ENCODE data around the gene PARM1. TPM values are rescaled to one million over a fixed set of nuclear protein-coding genes. Genes with fewer than 3 reads are reported as not detected.

The PARM1 gene
- total and polyA plus RNA-seq, 2 of the 4 experiments (the other 2 are of a cell fraction): 0.07 to 0.18 TPM

DNA sequence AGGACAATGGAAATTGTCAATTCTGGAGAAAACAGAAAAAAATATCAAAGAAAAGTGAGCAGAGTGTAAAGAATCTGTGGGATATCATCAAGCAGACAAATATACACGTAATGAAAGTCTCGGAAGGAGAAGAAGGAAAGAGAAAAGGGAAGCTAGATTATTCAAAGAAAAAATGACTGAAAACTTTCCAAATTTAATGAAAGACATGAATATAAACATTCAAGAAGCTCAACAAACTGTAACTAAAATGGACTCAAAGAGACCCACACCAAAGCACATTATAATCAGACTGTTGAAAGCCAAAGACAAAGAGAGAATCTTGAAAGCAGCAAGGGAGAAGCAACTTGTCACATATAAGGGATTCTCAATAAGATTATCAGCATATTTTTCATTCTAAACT lies 28.3 kb downstream of the PARM1 start:
- no TSS peak for BruUV-seq (replicated peaks)
- ChIA-PET POLR2A (ENCODE audit: unreplicated experiment) (no interaction called here), CTCF (no interaction called here)
- Histone ChIP-seq H4K91ac (ENCODE audit: insufficient read depth, low read depth, low read length) (no peak overlapping the region), H3K9me1 (ENCODE audit: insufficient read depth, low read length) (no peaks in the 10 kb centered on the region), H3K36me3 (ENCODE audit: control insufficient read depth, insufficient read depth, low read length) (no peaks in the 10 kb centered on the region), H3K4me3 (ENCODE audit: insufficient read depth, low read depth, low read length) (no peak overlapping the region), H4K5ac (ENCODE audit: low read depth, low read length) (no peak overlapping the region), H3K79me1 (ENCODE audit: low read depth in 1 of 2, low read length in 2 of 2) (no peaks in the 10 kb centered on the region), H4K8ac (ENCODE audit: low read depth in 2 of 2, low read length in 2 of 2) (no peak overlapping the region), H3K9ac (ENCODE audit: low read depth, low read length) (no peak overlapping the region), H3K27ac (ENCODE audit: insufficient read depth, low read length) (no peak overlapping the region), H2AK5ac (ENCODE audit: low read depth, low read length) (no peak overlapping the region), H3K27me3 (ENCODE audit: control insufficient read depth, insufficient read depth, low read length) (no peaks in the 10 kb centered on the region), H4K20me1 (ENCODE audit: insufficient read depth, low read length) (no peaks in the 10 kb centered on the region), H3K4ac (ENCODE audit: low read depth, low read length) (no peak overlapping the region), H3K9me3 (ENCODE audit: control insufficient read depth, insufficient read depth, low read length) (no peaks in the 10 kb centered on the region), H3K14ac (replicated peaks; ENCODE audit: low read depth, low read length) (no peak overlapping the region), H3K56ac (ENCODE audit: extremely low read depth, insufficient read depth, low read length) (no peak overlapping the region), H2BK20ac (ENCODE audit: low read depth, low read length) (no peak overlapping the region), H3K4me2 (ENCODE audit: low read depth, low read length) (no peak overlapping the region), H3K23ac (ENCODE audit: low read depth, low read length) (no peak overlapping the region), H3K4me1 (ENCODE audit: control insufficient read depth, insufficient read depth, low read length) (no peaks in the 10 kb centered on the region), H2AFZ (replicated peaks; ENCODE audit: low read length, poor library complexity) (no peak overlapping the region), H2BK5ac (ENCODE audit: low read depth, low read length, poor library complexity, severe bottlenecking) (no peak overlapping the region), H2BK120ac (ENCODE audit: low read depth, low read length) (no peak overlapping the region), H3K18ac (ENCODE audit: low read depth, low read length) (no peak overlapping the region), H2AK9ac (replicated peaks; ENCODE audit: low read depth, low read length, poor library complexity) (no peak overlapping the region), H2BK15ac (ENCODE audit: low read depth, low read length) (no peak overlapping the region)
- ATAC-seq (ENCODE audit: low read depth): no peak
- no CpG with 5 or more reads among the region's 2 CpGs for WGBS, 2 experiments (ENCODE audit: extremely low coverage in 2 of 2, insufficient read length in 1 of 2)
- TF ChIP-seq POLR2A (IDR thresholded peaks at IDR 0.05; ENCODE audit: low read depth, low read length) (no peak), RCOR1 (IDR thresholded peaks at IDR 0.05; ENCODE audit: insufficient replicate concordance, low read length) (no peak), SMC3 (IDR thresholded peaks at IDR 0.05; ENCODE audit: low read depth, low read length) (no peak), RFX5 (IDR thresholded peaks at IDR 0.05; ENCODE audit: low read depth, low read length) (no peak), CHD1 (IDR thresholded peaks at IDR 0.05; ENCODE audit: low read depth, low read length) (no peak), FOS (IDR thresholded peaks at IDR 0.05; ENCODE audit: low read depth, low read length) (no peak), CEBPB (IDR thresholded peaks at IDR 0.05; ENCODE audit: low read depth, low read length) (no peak), RAD21 (IDR thresholded peaks at IDR 0.05; ENCODE audit: low read length) (no peak), BHLHE40 (IDR thresholded peaks at IDR 0.05; ENCODE audit: low read depth, low read length) (no peak), NFE2L2 (IDR thresholded peaks at IDR 0.05; ENCODE audit: low read depth, low read length) (no peak), MAFK (IDR thresholded peaks at IDR 0.05; ENCODE audit: low read depth, low read length) (no peak), MXI1 (IDR thresholded peaks at IDR 0.05; ENCODE audit: borderline replicate concordance, low read depth, low read length) (no peak), MAZ (IDR thresholded peaks at IDR 0.05; ENCODE audit: borderline replicate concordance, low read depth, low read length) (no peak)
- TF ChIP-seq, protein P1, sequence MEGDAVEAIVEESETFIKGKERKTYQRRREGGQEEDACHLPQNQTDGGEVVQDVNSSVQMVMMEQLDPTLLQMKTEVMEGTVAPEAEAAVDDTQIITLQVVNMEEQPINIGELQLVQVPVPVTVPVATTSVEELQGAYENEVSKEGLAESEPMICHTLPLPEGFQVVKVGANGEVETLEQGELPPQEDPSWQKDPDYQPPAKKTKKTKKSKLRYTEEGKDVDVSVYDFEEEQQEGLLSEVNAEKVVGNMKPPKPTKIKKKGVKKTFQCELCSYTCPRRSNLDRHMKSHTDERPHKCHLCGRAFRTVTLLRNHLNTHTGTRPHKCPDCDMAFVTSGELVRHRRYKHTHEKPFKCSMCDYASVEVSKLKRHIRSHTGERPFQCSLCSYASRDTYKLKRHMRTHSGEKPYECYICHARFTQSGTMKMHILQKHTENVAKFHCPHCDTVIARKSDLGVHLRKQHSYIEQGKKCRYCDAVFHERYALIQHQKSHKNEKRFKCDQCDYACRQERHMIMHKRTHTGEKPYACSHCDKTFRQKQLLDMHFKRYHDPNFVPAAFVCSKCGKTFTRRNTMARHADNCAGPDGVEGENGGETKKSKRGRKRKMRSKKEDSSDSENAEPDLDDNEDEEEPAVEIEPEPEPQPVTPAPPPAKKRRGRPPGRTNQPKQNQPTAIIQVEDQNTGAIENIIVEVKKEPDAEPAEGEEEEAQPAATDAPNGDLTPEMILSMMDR (conservative IDR thresholded peaks at IDR 0.05; ENCODE audit: low read depth, low read length): no peak
- TF ChIP-seq, protein P2, sequence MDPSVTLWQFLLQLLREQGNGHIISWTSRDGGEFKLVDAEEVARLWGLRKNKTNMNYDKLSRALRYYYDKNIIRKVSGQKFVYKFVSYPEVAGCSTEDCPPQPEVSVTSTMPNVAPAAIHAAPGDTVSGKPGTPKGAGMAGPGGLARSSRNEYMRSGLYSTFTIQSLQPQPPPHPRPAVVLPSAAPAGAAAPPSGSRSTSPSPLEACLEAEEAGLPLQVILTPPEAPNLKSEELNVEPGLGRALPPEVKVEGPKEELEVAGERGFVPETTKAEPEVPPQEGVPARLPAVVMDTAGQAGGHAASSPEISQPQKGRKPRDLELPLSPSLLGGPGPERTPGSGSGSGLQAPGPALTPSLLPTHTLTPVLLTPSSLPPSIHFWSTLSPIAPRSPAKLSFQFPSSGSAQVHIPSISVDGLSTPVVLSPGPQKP (IDR thresholded peaks at IDR 0.05; ENCODE audit: borderline replicate concordance, low read depth, low read length): no peak
- TF ChIP-seq, protein P3, sequence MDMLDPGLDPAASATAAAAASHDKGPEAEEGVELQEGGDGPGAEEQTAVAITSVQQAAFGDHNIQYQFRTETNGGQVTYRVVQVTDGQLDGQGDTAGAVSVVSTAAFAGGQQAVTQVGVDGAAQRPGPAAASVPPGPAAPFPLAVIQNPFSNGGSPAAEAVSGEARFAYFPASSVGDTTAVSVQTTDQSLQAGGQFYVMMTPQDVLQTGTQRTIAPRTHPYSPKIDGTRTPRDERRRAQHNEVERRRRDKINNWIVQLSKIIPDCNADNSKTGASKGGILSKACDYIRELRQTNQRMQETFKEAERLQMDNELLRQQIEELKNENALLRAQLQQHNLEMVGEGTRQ (IDR thresholded peaks at IDR 0.05; ENCODE audit: low read depth, low read length): no peak
- in situ Hi-C loops (cut with MboI; ENCODE audit: low sequenced_read_pairs) (no loop called here), dilution Hi-C loops (cut with HindIII; ENCODE audit: low sequenced_read_pairs, unreplicated experiment) (no loop called here), intact Hi-C loops (cut with micrococcal nuclease) (no loop called here)
- no peak for DNase-seq
